ENCODE measurements around the gene BTNL2. TPM values are rescaled to one million over a fixed set of nuclear protein-coding genes. Genes with fewer than 3 reads are reported as not detected.
"Not testable (repeated sequence)": the region's sequence is repeated elsewhere in the genome, so short reads cannot be mapped to it uniquely, and the experiment has no call there.

Gene BTNL2
- total RNA-seq, 3 donors from 2014 or later: not detected

- Mint-ChIP-seq H3K27me3 (ENCODE audit: low read depth) (peaks cover 32% of the 10 kb centered on the region), H3K9me3 (peaks cover 4% of the 10 kb centered on the region), H3K4me1 (ENCODE audit: low read depth) (no peaks in the 10 kb centered on the region), H3K4me3 (no peak overlapping the region), H3K36me3 (ENCODE audit: insufficient read depth) (no peaks in the 10 kb centered on the region)
- no peak for DNase-seq
- ATAC-seq: no peak
Measured at GRCh38 chr6:32367644-32368043, 39.3 kb downstream of the BTNL2 start.

GRCh38 chr6:32359225-32359624, 47.8 kb downstream of the BTNL2 start:
- ATAC-seq; H3K36me3 Mint-ChIP-seq (ENCODE audit: insufficient read depth); H3K4me3 Mint-ChIP-seq; H3K9me3 Mint-ChIP-seq; DNase-seq; H3K4me1 Mint-ChIP-seq (ENCODE audit: low read depth): not testable (repeated sequence)
- peaks cover 13% of the 10 kb centered on the region for H3K27me3 Mint-ChIP-seq (ENCODE audit: low read depth)

DNA sequence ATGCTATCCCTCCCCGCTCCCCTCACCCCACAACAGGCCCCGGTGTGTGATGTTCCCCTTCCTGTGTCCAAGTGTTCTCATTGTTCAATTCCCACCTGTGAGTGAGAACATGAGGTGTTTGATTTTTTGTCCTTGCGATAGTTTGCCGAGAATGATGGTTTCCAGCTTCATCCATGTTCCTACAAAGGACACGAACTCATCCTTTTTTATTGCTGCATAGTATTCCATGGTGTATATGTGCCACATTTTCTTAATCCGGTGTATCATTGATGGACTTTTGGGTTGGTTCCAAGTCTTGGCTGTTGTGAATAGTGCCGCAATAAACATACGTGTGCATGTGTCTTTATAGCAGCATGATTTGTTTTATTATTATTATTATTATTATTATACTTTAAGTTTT, 48.4 kb downstream of the BTNL2 start:
- not testable (repeated sequence) for H3K36me3 Mint-ChIP-seq (ENCODE audit: insufficient read depth); DNase-seq; H3K9me3 Mint-ChIP-seq; H3K4me3 Mint-ChIP-seq; H3K4me1 Mint-ChIP-seq (ENCODE audit: low read depth); ATAC-seq
- H3K27me3 Mint-ChIP-seq (ENCODE audit: low read depth): peaks cover 12% of the 10 kb centered on the region

GRCh38 chr6:32355018-32355417, 52.0 kb downstream of the BTNL2 start:
- peak; percentile 18 to 43 for ATAC-seq
- Mint-ChIP-seq H3K27me3 (ENCODE audit: low read depth) (peaks cover 10% of the 10 kb centered on the region), H3K9me3 (no peaks in the 10 kb centered on the region), H3K36me3 (ENCODE audit: insufficient read depth) (no peaks in the 10 kb centered on the region), H3K4me1 (ENCODE audit: low read depth) (no peaks in the 10 kb centered on the region), H3K4me3 (no peak overlapping the region)
- no peak for DNase-seq

GRCh38 chr6:32353348-32353747, 53.6 kb downstream of the BTNL2 start:
- no peaks in the 10 kb centered on the region for H3K9me3 Mint-ChIP-seq
- peaks cover 17% of the 10 kb centered on the region for H3K27me3 Mint-ChIP-seq (ENCODE audit: low read depth)
- no peak for ATAC-seq

More at GRCh38 chr6:32353348-32353747, 53.6 kb downstream of the BTNL2 start:
- no peaks in the 10 kb centered on the region for H3K36me3 Mint-ChIP-seq (ENCODE audit: insufficient read depth)
- DNase-seq: no peak
- no peaks in the 10 kb centered on the region for H3K4me1 Mint-ChIP-seq (ENCODE audit: low read depth)
- no peak overlapping the region for H3K4me3 Mint-ChIP-seq

Other genes starting within 250 kb of the BTNL2 start
- gene EGFL8, start 242.6 kb downstream of the BTNL2 start, total RNA-seq: 1 to 10 TPM; 6.4 to 9.6 (median 9.1) TPM
- 10 to 100 TPM; 27.3 to 28.2 (median 28.1) TPM for gene AGPAT1, start 231.1 kb downstream of the BTNL2 start, total RNA-seq
- 10 to 100 TPM; 40.1 to 49.6 (median 47.1) TPM for gene RNF5, start 228.8 kb downstream of the BTNL2 start, total RNA-seq
- 10 to 100 TPM in 2 of 3 donors, 1 to 10 TPM in 1; 8.9 to 14.7 (median 13.0) TPM for gene AGER, start 222.9 kb downstream of the BTNL2 start, total RNA-seq
- gene PBX2, start 217.0 kb downstream of the BTNL2 start, total RNA-seq: 10 to 100 TPM; 62.2 to 68.2 (median 64.0) TPM
- 10 to 100 TPM; 37.1 to 47.6 (median 43.4) TPM for gene GPSM3, start 214.5 kb downstream of the BTNL2 start, total RNA-seq
- under 1 TPM; 0.40 to 0.58 (median 0.43) TPM for gene NOTCH4, start 183.1 kb downstream of the BTNL2 start, total RNA-seq
- gene TSBP1, start 35.3 kb downstream of the BTNL2 start, total RNA-seq: not detected
- gene HLA-DRA, start 32.7 kb upstream of the BTNL2 start, total RNA-seq: 10 to 100 TPM; 14.2 to 37.3 (median 18.4) TPM
- gene HLA-DRB5, start 123.1 kb upstream of the BTNL2 start, total RNA-seq: 1 to 10 TPM; 1.1 to 6.0 (median 2.5) TPM
- 10 to 100 TPM in 2 of 3 donors, 1 to 10 TPM in 1; 6.4 to 15.0 (median 11.3) TPM for gene HLA-DRB1, start 182.7 kb upstream of the BTNL2 start, total RNA-seq
- gene HLA-DQA1, start 230.2 kb upstream of the BTNL2 start, total RNA-seq: 10 to 100 TPM in 1 of 3 donors, 1 to 10 TPM in 2; 6.6 to 13.1 (median 6.7) TPM

All from activated T-cell treated with anti-CD3 and anti-CD28 coated beads, Interleukin-2, amount 50 U/mL, for 4 hours (primary cell).